Upper lobe of left lung (tissue), 4 donors: ENCODE results near the gene TLE3.

Experiments
- POLR2A ChIP-seq, 4 donors: fragments of 450-650 bp; IDR thresholded peaks; one replicate each; pipeline ENCODE4 v1.5.1; 2016 to 2017; ENCODE audit warnings: antibody characterized with exemption in 4 of 4, mild to moderate bottlenecking in 2 of 4
- POLR2AphosphoS5 ChIP-seq, 2 donors: sonication (generic); formaldehyde crosslinking; IDR thresholded peaks; one replicate each; pipeline ENCODE4 v1.5.1; 2017; ENCODE audit warnings: antibody characterized with exemption in 2 of 2
- TF ChIP-seq, protein P1 (sequence below), 6 experiments: fragments of 450-650 bp in 4 of 6; fragments of 200-600 bp in 2 of 6; sonication (generic) in 2 of 6; IDR thresholded peaks; one replicate each; pipeline ENCODE4 v1.5.1; 2016 to 2019; ENCODE audit warnings: antibody characterized with exemption in 6 of 6

GRCh38 chr15:70099967-70100473, 2.3 kb upstream of the TLE3 start:
- TF ChIP-seq POLR2A (IDR thresholded peaks at IDR 0.05) (no peak), POLR2AphosphoS5 (IDR thresholded peaks at IDR 0.05) (no peak)
- TF ChIP-seq, protein P1, sequence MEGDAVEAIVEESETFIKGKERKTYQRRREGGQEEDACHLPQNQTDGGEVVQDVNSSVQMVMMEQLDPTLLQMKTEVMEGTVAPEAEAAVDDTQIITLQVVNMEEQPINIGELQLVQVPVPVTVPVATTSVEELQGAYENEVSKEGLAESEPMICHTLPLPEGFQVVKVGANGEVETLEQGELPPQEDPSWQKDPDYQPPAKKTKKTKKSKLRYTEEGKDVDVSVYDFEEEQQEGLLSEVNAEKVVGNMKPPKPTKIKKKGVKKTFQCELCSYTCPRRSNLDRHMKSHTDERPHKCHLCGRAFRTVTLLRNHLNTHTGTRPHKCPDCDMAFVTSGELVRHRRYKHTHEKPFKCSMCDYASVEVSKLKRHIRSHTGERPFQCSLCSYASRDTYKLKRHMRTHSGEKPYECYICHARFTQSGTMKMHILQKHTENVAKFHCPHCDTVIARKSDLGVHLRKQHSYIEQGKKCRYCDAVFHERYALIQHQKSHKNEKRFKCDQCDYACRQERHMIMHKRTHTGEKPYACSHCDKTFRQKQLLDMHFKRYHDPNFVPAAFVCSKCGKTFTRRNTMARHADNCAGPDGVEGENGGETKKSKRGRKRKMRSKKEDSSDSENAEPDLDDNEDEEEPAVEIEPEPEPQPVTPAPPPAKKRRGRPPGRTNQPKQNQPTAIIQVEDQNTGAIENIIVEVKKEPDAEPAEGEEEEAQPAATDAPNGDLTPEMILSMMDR (IDR thresholded peaks at IDR 0.05), result no peak
